Measurements from ENCODE around the gene FARS2.

The FARS2 gene

DNA sequence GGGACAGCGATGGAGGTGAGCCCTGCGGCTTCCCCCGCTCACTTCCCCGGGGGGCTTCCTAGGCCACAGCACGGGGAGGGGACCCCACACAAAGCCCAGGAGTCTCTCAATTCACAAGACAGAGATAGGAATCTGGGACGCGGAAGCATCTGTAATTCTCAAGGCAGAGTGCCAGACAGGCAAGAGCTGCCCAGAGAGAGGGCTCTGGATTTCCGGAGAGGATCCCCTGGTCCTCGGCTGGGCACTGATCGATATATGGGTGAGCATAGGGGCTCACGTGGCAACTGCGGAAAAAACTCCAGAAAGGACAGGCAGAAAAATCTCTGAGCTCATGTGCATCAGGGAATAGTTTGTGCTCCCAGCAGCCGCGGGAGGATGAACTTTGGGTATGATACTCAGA lies 449.2 kb downstream of the FARS2 start:
- TF ChIP-seq CTCF (IDR thresholded peaks at IDR 0.05; ENCODE audit: unreplicated experiment in 3 of 3) = no peak
- H3K27ac Mint-ChIP-seq = no peak overlapping the region
- H3K27me3 Mint-ChIP-seq (ENCODE audit: low read depth) = peaks cover 5% of the 10 kb centered on the region
- H3K4me1 Mint-ChIP-seq = no peaks in the 10 kb centered on the region
- H3K36me3 Mint-ChIP-seq (ENCODE audit: low read depth) = peaks cover 4% of the 10 kb centered on the region
- peaks cover 10% of the 10 kb centered on the region for H3K9me3 Mint-ChIP-seq
- H3K4me3 Mint-ChIP-seq = no peak overlapping the region

GRCh38 chr6:5710936-5711335 lies 449.6 kb downstream of the FARS2 start:
- H3K36me3 Mint-ChIP-seq (ENCODE audit: low read depth) = peaks cover 4% of the 10 kb centered on the region
- peaks cover 5% of the 10 kb centered on the region for H3K27me3 Mint-ChIP-seq (ENCODE audit: low read depth)
- no peaks in the 10 kb centered on the region for H3K4me1 Mint-ChIP-seq
- TF ChIP-seq CTCF (IDR thresholded peaks at IDR 0.05; ENCODE audit: unreplicated experiment in 3 of 3) = no peak
- peaks cover 13% of the 10 kb centered on the region for H3K9me3 Mint-ChIP-seq
- no peak overlapping the region for H3K4me3 Mint-ChIP-seq
- no peak overlapping the region for H3K27ac Mint-ChIP-seq

DNA sequence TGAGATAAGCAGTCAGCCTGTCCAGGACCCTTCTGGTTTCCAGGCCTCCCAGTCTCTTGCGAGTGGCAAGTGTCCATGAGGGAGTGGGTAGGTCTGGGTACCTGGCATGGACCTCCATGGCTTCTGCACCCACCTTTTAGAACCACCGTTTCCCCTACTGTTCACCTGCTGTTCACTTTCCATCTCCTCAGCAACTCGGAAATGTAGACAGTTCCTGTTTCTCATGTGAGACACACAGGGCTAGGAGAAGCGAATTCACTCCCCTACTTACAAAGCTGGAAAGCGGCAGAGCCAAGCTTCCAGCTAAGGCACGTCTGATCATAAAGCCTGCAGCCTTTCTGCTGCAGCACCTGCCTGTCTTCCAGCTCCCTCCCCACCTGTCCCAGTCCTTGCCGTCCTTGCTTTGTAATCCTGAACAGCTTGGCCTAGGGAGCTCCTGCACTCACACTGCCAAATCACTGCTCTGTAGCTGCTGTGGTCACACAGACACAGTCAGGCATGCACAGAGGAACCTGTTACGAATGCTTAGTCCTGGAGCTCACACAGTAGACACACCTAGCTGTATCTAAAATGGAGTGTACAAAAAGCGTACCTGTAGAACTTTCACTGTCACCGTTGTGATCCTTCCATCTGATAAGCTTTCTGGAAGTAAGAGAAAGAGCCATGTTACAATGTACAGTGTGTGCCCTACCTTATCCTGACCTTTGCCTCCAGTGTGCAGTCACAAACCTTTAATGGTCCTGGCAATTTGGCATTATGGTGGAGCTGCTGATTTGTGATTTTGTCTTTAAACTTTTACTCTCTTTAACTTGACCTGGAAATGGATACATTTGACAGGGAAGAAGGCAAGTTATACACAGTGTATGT lies 451.3 kb downstream of the FARS2 start:
- no peak for TF ChIP-seq CTCF (IDR thresholded peaks at IDR 0.05; ENCODE audit: unreplicated experiment in 3 of 3)
- H3K36me3 Mint-ChIP-seq (ENCODE audit: low read depth) = peaks cover 17% of the 10 kb centered on the region
- H3K27me3 Mint-ChIP-seq (ENCODE audit: low read depth) = peaks cover 5% of the 10 kb centered on the region
- H3K4me1 Mint-ChIP-seq = no peaks in the 10 kb centered on the region
- H3K9me3 Mint-ChIP-seq = peaks cover 27% of the 10 kb centered on the region
- H3K4me3 Mint-ChIP-seq = no peak overlapping the region
- no peak overlapping the region for H3K27ac Mint-ChIP-seq

DNA sequence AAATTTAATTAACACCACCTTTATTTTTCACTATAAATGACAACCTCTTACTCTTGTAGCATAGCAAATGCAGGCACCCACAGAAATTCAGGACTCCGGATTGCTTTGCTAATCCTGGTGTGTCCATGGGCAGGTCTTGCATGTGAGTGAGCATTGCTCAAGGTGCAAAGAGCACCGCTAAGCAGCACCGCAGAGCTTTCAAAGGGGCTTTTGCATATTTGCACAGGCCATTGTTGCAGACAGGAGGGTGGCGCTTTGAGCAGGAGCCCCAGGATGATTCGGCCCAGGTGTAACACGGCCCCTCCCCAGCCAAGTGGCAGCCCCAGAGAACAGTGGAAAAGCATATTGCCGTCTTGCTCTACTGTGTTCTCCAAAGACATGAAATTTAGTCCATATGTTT lies 452.2 kb downstream of the FARS2 start:
- peaks cover 13% of the 10 kb centered on the region for H3K36me3 Mint-ChIP-seq (ENCODE audit: low read depth)
- no peaks in the 10 kb centered on the region for H3K4me1 Mint-ChIP-seq
- H3K4me3 Mint-ChIP-seq = no peak overlapping the region
- TF ChIP-seq CTCF (IDR thresholded peaks at IDR 0.05; ENCODE audit: unreplicated experiment in 3 of 3) = no peak
- H3K27ac Mint-ChIP-seq = no peak overlapping the region
- peaks cover 28% of the 10 kb centered on the region for H3K9me3 Mint-ChIP-seq
- H3K27me3 Mint-ChIP-seq (ENCODE audit: low read depth) = peaks cover 5% of the 10 kb centered on the region

- H3K27ac Mint-ChIP-seq = no peak overlapping the region
- peaks cover 14% of the 10 kb centered on the region for H3K4me1 Mint-ChIP-seq
- H3K4me3 Mint-ChIP-seq = no peak overlapping the region
- H3K9me3 Mint-ChIP-seq = peaks cover 31% of the 10 kb centered on the region
- no peak for TF ChIP-seq CTCF (IDR thresholded peaks at IDR 0.05; ENCODE audit: unreplicated experiment in 3 of 3)
- H3K36me3 Mint-ChIP-seq (ENCODE audit: low read depth) = peaks cover 13% of the 10 kb centered on the region
- no peaks in the 10 kb centered on the region for H3K27me3 Mint-ChIP-seq (ENCODE audit: low read depth)
These were observed 457.1 kb downstream of the FARS2 start for GRCh38 chr6:5718231-5718947.
